HuH-7.5 (cell line): ENCODE measurements around the gene COL4A1.
"Not testable (repeated sequence)": the region's sequence is repeated elsewhere in the genome, so short reads cannot be mapped to it uniquely, and the experiment has no call there.

Experiments
- DNase-seq: peaks from one replicate; pipeline ENCODE4 v3.0.0; 2011; ENCODE audit warnings: low spot score

COL4A1 gene

DNA sequence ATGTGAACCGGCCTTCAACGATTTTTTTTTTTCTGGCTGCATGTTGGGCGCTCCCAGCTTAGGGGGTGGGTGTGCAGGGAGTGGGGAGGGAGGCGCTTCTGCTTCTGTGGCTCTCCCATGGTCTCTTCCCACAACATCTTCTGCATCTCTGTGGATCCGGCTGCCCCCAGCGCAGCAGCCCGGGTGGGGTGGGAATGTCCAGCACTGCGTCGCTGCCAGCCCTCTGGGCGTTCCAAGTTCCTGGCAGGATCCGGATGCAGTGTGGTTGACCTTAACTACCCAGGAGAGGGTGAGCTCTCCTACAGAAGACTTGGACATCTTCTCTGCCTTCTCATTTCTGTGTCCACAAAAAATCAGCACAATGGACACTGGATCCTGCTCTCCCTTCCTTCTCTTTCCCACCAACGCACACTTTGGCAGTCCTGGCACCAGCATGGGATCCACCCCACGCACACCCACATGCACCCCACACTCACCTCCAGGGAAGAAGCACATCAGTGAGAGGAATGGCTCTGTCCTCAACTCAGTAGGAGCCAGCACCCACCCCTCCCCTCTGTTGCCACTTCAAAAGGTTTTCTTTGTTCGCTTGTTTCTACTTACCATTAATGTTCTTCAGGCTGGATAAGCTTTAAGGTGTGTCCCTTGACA lies 177.3 kb downstream of the COL4A1 start:
- no peak for DNase-seq

DNA sequence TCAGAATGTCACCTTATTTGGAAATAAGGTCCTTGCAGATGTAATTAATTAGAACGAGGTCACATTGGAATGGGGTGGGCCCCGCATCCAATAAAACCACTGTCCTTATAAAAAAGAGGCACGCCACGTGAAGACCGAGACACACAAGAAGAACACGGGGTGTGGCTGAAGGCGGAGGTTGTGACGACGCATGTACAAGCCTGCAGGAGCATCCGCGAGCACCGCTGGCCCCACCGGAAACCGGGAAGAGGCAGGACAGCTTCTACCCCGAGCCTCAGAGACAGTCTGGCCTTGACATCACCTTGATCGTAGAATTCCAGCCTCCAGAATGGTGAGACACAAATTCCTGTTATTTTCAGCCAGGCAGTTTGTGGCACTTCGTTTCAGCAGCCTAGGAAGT lies 177.9 kb downstream of the COL4A1 start:
- DNase-seq: no peak

DNA sequence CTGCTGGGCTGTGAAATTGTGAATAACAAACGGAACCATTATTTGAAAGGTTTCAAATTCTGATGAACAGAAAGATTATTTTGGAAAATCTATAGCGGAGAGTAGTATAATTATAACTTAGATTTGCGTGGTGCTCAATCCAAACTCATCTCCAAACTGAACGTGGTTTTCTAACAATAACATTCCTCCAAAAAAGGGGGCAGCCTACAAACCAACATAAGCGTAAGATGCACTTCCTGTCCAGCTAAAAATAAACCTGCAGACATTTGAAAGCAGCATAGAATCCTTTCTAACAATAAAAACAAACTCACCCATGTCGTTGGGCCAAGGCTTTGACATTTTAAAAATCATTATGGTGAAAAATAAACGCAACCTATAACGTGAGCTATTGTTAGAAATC lies 178.4 kb downstream of the COL4A1 start:
- no peak for DNase-seq

DNA sequence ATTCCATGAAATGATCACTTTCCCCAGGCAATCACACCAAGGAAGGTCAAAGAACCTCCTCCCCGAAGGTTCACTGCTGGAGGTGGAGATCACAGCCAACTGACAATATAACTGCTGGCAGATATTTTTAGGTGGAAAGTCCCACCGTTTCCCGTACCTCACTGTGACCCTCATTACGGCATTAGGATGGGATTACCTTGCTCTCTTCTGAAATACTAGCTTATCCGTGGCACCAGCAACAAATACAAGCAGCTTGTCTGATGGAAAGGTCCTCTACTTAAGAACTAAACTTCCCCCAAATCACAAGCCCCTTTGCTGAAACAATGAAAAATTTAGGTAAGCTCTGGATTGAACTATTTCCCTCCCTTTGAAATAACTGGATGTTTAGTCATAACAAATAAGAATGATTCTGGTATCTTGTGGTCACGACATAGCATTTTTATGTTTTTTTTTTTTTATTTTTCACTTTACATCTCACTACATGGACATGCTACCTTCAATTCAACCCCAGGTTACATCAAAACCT lies 178.9 kb downstream of the COL4A1 start:
- DNase-seq: no peak

DNA sequence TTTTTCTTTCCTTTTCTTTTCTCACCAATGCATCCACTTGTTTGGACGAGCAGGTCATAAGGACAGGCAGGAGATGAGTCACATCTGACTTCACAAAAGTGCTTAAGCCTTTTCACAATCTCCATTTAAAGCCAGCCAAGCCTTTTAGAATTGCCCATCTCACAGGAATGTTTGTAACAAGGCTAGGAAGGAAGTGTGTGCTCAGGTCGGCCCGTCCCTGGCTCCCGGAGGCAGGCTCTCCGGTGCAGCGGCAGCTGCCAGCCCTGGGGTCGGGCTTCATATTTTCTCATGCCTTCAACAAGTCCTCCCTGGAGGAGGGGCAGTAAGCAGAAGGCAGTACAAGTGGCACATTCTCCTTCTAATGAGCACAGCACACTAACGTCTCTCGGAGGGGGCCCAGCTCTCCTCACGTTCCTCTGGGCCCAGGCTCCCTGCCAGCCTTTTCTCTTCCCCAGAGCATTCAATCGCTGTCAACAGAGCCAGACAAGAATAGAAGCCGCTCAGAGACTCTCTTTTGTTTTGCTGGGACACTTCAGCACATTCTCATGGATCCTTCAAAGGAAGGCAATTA lies 180.5 kb downstream of the COL4A1 start:
- DNase-seq: no peak

DNA sequence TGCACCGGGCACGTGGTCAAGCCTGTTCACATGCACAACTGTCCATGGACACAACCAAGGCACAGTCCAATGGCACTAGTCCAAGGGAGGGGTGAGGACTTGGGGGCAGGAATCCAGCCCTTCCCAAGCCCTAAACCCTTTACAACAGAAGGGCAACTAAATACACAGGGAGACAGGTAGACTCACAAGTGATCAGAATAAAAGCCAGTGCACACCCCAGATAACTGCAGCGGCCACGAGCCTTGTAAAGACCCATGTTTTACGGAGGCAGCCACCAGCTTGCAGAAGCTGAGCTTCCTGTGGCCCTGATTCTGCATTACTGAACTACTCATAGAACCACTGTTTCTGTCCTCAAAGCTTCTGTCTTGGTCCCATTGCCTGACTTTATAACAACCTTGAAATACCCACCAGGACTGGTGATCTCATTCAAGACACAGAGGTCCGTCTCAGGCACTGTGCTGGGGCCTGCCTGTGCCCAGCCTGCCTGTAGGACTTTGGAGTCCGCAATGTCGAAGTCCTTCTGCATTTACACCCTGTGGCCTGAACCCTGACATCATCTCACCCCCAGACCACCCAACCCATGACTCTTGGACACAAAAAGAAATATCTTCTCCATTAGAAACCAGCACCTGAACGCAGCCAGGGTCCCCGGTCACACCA lies 181.2 kb downstream of the COL4A1 start:
- no peak for DNase-seq

DNA sequence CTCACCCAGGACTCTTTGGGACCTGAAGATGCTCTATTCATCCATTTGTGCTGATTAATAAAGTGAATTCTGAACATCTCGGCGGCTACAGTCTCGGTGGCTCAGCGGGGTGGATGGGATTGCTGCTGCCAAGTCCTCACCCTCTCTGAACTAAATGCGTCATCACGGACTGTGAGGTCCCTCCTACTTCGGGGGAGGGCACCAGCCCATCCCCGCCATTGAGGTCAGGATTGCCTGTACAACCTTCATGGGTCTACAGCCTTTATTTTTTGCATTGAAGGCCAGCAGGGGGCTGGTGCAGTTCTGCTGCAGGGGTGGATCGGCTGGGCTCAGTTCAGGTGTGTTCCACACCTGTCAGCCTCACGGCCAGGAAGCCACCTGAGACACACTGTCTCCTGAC lies 181.8 kb downstream of the COL4A1 start:
- DNase-seq: no peak

DNA sequence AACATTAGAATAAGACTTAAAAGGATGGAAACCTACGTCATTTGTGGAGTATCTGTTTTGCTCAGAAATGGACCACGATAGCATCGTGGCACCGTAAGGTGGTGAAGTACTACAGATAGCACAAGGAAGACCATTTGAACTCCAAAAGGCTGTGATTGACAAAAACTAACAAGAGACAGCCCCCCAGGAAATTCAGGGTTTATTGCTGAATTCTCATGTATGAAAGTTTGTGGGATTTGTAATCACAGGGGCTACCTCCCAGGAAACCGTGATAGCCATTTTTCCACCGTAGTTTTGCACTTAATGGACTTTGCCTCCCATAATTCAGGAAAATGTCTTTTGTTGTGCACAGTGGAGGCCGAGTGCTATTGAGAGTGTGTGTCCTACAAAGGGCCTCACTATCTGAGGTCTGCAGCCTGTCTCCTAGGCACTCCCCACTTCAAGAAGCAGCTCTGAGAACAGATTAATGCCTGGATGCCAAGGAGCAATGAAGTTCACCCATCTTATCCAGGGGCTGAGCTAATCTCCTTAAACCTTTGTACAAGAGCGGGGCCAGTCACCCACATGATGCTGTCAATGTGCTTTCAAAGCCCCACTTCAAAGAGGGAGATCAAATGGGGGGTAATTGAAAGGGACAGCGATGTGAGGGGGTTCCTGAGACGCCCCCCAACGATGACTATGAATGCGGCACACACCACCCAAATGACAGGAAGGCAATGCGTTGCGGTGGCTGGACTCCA lies 182.6 kb downstream of the COL4A1 start:
- no peak for DNase-seq

DNA sequence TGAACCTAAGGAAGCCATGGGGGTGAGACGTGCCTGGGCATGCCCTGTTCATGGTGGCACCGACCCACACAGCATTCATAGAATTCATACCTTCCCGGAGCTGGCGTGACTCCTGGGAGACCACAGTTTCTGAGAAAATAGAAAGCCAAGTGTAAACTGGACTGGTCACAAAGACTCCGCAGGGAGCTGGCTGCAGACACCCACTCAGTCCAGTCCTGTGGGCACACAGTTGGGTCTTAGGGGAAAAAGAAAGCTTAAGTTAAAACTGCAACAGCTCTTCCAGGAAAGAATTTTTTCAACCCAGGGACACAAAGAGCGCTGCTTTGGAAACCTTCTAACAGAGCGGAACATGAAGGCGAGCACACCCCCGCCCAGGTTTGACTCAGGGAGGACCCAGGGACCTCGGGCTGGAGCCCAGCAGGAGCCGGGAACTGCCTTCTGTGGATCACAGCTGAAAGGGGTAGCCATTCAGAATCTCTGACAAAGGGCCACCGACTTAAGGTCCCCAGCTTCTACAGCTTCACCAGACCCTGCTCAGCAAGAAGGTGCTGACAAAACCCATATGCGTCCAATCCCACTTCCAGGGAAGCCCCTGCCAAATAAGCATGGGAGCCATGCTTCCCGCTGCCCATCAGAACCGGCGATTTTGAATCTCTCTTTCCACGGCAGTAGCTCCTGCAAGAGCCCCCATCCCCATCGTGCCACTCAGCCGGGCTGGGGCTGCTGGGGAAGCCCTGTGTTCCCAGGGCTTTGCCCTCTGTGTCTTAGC lies 183.7 kb downstream of the COL4A1 start:
- no peak for DNase-seq

DNA sequence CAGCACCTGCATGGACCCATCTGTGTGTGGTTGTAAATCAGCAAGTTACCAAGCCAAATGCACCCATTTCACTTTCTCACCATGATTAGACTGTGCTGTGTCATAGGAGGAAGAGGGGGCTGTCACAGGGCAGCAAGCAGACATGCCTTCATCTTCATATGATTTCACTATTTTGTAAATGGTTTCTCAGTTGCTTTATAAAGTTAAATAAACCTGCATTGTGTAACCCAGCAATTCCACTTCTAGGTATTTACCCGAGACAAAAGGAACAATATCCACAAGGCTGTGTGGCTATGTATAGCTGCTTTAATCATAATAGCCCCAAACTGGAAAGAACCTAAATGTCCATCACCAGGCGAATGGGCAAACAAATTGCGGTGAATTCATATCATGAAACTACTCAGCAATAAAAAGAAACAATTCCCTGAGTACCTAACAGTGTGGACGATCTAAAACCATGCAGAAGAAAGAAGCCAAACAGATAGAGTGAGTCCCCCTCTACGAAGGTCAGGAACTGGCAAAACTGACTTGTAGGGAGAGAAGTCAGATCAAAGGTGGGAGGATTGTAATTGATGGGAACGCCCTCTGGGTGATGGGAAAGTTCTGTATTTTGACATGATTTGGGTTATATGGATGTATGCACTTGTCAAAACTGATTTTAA lies 185.4 kb downstream of the COL4A1 start:
- no peak for DNase-seq

DNA sequence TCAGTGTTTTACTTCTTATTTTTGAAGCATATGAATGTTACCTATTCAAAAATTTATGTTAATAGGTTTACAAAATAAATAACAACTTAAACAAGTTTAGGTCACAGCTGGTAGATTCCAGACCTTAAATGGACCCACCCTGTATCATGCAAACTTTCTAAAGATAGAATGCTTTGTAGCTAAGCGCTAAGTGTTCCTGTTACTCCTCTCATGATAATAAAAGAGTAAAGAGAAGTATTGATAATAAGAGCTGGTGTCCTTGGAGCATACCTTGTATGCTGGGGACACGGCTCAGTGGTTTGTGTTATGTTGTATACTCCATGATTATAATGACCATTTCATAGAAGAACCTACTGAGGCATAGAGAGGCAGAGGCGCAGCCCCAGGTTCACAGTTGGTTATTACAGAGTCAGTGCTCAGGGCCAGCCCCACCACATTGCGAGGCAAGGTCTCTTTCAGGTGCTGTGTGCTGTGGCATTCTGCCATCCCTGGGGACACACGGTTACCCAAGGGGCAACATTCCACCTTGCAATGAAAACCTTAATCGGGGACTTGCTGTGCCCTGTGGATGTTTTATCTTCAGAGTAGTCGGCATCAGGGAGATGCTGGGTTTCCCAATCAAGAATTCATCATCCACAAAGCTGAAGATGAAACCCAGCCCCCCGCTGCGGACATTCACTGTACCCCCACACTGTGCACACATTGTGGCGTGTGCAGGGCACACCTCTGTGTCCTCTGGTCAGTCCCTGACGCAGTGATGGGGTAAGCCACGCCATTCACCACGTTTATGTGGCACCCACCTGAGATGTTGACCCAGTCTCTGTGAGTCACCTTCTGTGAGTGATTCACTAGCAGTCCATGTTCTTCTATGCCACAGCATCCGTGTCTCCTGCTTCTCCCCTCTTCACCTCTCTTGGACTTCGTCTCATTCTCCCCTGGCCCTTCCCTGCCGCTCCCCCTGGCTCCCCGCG lies 186.7 kb downstream of the COL4A1 start:
- DNase-seq: no peak

DNA sequence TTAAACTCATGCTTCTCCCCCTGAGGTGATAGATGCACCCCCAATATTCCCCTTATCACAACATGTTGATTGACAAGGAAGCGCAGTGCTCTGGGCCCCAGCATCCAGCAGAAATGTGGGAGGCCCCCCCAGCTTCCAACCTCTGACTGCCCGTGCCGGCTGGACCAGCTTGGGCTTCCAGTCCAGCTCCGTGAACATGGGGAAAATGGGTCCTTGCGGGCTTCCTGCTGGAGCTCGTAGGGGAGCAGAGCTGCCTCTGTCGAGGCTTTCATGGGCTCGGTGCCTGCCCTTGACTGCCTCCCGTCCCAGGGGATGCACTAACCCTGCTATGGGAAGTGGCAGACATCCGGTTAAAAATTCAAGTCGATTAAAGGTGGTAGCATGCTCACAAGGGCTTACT lies 188.9 kb downstream of the COL4A1 start:
- no peak for DNase-seq

DNA sequence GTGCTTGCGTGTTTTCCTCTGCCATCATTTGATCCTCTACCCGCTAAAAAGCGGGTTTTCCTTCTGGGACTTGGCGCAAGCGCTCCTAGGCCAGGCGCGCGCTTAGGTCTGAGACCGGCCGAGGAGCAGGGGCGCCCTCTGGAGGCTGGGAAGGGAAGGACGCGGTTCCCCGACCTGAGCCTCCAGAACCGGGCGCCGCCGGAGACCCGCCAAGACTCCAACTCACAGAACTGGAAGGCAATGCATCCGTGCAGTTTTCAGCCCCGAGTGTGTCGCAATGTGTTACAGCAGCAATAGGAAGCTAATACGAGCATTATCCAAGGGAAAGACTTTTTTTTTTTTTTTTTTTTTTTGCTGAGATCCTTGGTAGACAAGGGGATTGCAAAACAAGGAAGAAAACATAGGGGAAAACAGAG lies 190.9 kb downstream of the COL4A1 start:
- DNase-seq: peak; percentile 21

DNA sequence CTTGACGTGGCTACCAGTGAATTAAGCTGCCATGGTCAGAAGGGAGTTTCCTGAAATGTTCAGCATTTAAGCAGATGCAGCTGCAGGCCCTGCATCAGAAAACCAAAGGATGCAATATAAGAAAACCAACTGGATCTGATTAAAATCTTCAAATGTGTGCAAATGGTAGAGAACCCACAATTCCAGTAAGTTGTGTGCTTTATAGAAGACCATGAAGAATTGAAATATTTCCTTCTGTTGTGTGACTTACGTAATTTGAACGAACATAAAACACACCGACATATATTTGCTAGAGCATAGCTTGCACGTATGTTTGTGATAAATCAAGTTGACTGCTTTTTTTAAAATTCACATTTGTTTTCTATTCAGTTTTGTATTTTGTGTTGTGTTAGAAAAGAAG lies 191.4 kb downstream of the COL4A1 start:
- no peak for DNase-seq

DNA sequence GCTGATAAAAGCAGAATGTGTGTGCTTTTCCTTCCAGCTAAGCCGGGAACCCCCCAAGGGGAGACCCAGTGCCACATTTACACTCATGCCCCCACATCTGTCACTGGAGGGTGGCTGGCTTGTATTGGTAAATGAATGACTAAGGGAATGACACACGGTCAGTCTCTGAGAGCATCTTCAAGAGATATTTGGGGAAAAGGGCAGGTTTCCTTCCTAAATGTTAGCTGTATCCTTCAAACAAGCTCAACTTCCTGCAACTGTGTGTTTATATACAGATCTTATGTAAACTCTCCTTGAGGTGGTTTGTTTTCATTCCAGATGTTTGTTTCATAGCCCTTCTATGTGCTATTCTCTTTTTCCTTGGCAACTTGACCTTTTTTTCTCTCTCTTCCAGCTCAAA lies 192.6 kb downstream of the COL4A1 start:
- no peak for DNase-seq

DNA sequence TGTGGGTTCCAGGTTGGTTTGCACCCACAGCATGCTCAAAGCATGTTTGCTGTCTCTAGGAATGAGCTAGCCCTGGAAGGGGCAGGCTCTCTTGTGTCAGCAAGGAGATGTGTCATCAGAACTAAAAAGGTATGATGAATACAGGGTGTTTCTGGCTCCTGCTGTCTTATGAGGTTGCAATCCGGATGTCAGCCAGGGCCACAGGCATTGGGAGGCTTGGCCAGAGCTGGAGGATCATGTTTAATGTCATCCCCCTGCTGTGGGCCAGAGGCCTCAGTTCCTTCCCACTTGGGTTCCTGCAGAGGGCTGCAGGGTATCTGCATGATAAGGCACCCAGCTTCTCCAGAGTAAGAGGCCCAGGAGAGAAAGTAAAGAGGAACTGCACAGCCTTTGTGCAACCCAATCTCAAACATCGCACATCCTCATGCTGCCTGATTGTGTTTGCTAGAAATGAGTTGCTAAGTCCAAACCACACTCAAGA lies 193.6 kb downstream of the COL4A1 start:
- no peak for DNase-seq

DNA sequence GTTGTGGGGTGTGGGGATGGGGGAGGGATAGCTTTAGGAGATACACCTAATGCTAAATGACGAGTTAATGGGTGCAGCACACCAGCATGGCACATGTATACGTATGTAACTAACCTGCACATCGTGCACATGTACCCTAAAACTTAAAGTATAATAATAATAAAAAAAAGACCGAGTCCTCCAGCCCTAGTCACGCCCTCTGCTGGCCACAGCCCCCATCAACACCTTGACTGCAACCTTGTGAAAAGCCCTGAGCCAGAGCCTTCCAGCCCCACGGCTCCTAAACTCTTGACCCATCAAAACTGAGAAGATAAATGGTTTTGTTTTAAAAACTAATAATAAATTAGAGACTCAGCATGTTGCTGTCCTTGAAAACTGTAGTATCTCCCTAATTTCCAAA lies 194.6 kb downstream of the COL4A1 start:
- DNase-seq: not testable (repeated sequence)

DNA sequence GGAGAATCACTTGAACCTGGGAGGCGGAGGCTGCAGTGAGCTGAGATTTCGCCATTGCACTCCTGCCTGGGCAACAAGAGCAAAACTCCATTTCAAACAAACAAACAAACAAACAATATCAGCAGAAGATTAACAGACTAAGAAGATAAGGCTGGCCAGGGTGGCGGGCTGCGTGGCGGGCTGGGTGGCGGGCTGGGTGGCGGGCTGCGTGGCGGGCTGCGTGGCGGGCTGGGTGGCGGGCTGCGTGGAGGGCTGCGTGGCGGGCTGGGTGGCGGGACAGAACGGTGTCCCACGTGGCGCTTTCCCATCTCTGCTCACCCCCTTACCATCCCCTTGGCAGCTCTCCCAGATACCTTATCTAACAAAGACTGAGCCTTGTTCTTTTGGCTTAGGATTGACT lies 196.2 kb downstream of the COL4A1 start:
- DNase-seq: no peak

DNA sequence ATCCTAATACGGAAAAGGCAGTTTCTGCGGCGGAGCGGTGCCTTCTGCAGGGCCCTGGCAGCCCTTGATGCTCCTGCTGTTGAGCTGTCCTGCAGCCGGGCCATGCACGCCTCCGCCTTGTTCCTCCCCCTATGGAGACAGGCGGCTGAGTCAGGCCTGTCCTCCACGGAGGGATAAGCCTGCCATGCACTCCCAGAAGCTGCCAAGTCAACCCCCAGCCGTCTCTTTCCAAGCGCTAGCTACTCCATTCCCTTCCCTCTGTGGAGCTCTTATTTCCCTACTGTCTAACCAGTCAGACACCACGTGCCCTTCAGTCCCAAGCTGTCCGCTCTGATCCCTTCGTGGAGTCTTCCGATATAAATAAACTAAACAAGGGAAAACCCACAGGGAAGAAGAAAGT lies 197.0 kb downstream of the COL4A1 start:
- DNase-seq: no peak

DNA sequence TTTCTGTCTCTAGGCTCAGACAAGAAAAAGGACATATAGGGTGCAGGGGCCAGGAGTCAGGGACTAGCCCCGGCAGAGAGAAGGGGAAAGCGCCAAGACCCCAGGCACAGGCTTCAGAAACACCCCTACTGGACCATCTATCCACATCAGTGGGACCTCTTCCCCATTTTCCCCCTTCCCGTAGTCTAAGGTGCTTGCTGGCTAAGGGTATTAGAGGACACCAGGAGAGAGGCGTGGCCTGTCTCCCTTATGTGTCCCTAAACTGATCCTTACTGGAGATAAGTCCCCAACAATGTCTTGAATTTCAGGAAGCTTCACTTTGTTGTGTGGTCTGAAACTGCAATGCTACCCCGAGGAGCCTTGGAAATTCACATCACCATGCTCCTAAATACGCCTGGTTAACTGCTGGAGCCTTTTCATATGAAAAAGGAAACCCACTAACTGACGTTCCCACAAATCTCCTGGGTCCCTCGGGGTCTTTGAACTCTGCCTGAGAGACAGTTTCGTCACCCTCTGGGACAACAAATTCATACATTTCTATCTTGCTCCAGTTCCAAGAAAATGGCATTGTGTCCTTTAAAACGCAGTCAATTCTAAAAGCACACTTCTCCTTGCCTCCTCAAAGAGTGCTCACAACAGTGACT lies 197.7 kb downstream of the COL4A1 start:
- no peak for DNase-seq
